ENCODE results near the gene RIMBP2.

RIMBP2 gene

GRCh38 chr12:130582286-130582685, 133.8 kb downstream of the RIMBP2 start:
- FAIRE-seq: no peak
- no peak for DNase-seq (ENCODE audit: extremely low spot score, insufficient read length, low read depth)

DNA sequence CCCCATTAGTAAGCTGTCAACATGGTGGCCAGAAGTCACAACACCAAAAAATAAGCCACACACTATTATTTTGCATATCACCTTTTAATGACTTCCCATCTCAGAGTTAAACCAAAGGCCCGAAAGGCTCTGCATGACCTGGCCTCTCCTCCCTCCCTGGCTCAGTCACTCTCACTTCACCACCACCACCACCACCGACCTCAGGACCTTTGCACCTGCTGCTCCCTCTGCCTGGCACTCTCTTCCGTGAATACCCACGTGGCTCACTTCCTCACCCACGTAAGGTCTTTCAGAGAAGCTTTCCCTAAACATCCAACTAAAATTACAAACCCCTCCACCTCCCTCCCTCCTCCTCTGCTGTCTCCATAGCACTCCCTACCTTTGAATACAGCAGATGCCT, 134.3 kb downstream of the RIMBP2 start:
- no peak for FAIRE-seq
- DNase-seq (ENCODE audit: extremely low spot score, insufficient read length, low read depth): no peak

GRCh38 chr12:130579231-130579630, 136.9 kb downstream of the RIMBP2 start:
- DNase-seq (ENCODE audit: extremely low spot score, insufficient read length, low read depth): no peak
- no peak for FAIRE-seq

- no peak for FAIRE-seq
- no peak for DNase-seq (ENCODE audit: extremely low spot score, insufficient read length, low read depth)
Measured at GRCh38 chr12:130577351-130577750, 138.7 kb downstream of the RIMBP2 start.

DNA sequence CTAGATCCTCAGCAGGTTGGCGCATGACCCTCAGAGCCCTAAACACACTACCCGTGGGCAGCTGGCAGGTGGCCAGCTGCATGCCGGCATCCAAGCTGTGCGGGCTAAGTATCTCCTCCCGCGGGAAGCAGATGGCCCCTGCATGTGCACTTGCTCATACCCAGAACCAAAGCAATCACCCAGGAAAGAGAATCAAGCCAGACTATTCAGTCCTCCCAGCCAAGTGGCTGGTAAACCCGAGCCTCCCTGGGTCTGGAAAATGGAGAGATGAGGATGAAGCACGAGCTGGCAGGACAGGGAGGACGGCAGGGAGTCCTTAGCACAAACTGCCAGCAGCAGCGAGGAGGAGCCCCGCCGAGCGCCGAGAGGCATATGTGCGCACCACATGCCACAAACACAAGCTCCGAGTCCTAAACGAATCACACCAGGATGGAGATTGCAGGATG, 139.7 kb downstream of the RIMBP2 start:
- FAIRE-seq: no peak
- DNase-seq (ENCODE audit: extremely low spot score, insufficient read length, low read depth): no peak

- DNase-seq (ENCODE audit: extremely low spot score, insufficient read length, low read depth): no peak
- no peak for FAIRE-seq
Measured at GRCh38 chr12:130574402-130574801, 141.7 kb downstream of the RIMBP2 start.

DNA sequence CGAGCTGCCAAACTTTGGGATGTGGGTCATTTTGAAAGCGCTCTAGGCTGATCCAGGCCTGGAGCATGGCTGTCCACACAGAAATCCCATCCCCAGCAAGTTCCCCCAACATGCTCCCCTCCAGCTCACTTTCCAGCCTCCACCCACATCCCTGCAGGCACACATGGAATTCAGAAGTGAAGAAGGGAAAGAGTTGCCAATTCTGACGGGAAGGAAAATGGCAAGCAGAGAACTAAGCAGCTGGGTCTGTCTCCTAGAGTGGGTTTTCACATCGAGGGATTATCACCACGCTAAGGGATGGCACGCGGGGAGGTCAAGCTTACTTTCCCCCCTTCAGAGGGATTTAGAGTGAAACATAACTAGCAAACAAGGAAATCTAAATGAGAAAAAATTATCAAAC, 142.3 kb downstream of the RIMBP2 start:
- no peak for DNase-seq (ENCODE audit: extremely low spot score, insufficient read length, low read depth)

GRCh38 chr12:130573235-130573634, 142.9 kb downstream of the RIMBP2 start:
- no peak for DNase-seq (ENCODE audit: extremely low spot score, insufficient read length, low read depth)
- FAIRE-seq: no peak

More for the DNA sequence above, 142.3 kb downstream of the RIMBP2 start:
- FAIRE-seq: no peak

DNA sequence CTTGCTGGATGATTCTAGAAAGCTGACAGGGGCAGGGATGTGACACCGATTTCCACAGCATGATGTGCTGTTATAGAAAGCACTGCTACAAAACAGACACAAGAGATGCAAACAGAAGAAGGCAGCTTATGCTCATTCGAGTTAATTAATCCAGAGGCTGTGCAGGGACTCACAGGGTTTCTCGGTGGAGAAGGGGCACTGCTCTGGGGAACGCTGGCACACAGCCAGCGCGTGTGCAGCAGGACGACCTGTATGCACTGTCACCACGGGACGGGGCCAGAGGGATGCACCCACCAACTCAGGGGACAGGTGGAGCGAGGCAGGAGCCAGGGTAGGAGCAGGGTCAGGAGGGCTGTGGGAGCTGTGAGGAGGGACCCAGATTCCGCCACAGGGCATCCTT, 143.5 kb downstream of the RIMBP2 start:
- no peak for DNase-seq (ENCODE audit: extremely low spot score, insufficient read length, low read depth)

DNA sequence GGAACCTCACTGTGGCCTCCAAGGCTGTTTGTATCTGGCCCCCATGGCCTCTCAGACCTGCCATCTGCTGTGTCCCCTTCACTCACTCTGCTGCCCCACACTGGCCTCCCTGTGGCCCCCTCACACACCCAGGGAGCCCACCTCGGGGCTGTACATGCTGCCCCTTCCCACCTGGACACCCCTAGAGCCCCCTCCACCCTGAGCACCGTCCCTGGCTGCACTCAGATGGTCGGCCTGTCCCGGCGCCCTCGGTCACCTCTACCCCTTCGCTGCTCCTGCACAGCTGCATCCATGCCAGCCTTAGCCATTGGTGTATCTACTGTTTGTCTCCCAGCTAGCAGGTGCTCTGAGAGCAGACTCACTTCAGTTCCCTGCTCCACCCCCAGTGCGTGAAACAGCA, 144.4 kb downstream of the RIMBP2 start:
- no peak for DNase-seq (ENCODE audit: extremely low spot score, insufficient read length, low read depth)
- no peak for FAIRE-seq

More for the DNA sequence above, 143.5 kb downstream of the RIMBP2 start:
- no peak for FAIRE-seq

GRCh38 chr12:130571089-130571488, 145.0 kb downstream of the RIMBP2 start:
- DNase-seq (ENCODE audit: extremely low spot score, insufficient read length, low read depth): no peak

GRCh38 chr12:130569521-130569920, 146.6 kb downstream of the RIMBP2 start:
- FAIRE-seq: no peak

More at GRCh38 chr12:130571089-130571488, 145.0 kb downstream of the RIMBP2 start:
- no peak for FAIRE-seq

GRCh38 chr12:130568501-130568900, 147.6 kb downstream of the RIMBP2 start:
- FAIRE-seq (no peak), DNase-seq (ENCODE audit: extremely low spot score, insufficient read length, low read depth) (no peak)

More at GRCh38 chr12:130569521-130569920, 146.6 kb downstream of the RIMBP2 start:
- DNase-seq (ENCODE audit: extremely low spot score, insufficient read length, low read depth): no peak

DNA sequence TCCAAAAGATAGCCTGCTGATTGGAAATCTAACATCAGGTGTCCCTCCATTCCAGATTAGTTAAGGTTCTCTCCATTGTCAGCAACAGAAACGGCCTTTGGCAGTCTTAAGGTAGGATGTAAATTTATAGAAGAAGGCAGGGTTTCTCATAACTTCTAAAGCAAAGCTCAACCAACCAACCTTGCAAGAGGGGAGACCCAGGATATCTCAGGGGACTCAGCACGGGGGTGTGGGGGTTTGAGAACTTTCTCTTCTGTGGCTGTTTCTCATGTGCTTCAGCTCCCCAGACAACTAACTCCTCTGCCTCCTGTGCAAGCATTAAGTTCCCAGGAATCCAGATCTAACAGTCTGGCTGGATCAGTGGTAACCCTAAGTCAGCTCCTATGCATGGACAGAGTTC, 148.1 kb downstream of the RIMBP2 start:
- FAIRE-seq (no peak), DNase-seq (ENCODE audit: extremely low spot score, insufficient read length, low read depth) (no peak)

DNA sequence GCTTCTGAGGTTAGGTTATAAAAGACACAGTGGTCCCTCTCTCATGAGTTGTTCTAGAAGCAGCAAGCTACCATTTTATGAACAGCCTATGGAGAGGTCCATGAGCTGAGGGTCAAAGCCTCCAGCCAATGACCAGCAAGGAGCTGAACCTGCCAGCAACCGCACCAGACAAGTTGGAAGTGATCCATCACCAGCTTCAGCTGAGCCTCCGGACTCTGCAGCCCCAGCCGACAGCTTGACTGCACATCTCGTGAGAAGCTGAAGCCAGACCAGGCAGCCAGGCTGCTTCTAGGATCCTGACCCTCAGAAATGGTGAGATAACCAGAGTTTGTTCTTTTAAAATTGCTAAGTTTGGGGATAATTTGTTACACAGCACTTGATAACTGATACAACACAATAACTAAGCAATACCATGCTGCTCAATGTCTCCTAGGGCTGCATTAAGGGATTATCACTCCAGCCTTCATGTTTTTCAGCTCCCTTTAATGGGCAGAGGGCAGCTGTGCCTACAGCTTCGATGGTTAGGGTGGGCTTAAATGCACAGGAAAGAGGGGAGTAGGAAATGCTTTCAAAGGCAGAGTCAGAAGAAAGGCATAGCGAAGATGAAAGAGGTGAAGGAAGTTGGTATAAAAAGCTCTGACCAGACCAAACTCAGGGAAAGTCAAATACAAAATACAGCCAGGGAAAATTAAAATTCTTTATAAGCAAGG, 149.5 kb downstream of the RIMBP2 start:
- DNase-seq (ENCODE audit: extremely low spot score, insufficient read length, low read depth) (no peak), FAIRE-seq (no peak)

DNA sequence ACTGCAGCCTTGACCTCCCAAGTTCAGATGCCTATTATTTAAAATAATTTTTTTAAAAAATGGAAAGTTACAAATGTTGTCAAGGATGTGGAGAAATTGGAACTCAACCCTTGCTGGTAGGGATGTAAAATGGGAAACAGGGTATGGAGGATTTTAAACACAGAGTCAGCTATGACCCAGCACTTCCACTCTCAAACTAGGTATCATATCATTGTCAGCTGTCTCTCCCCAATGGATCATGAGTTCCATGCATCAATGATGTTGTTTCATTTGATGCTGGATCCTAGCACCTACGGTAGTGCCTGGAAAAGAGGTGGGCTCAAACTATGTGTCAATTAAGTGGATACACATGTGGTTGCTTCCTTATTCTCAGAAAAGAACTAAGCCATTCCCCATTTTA, 150.9 kb downstream of the RIMBP2 start:
- FAIRE-seq (no peak), DNase-seq (ENCODE audit: extremely low spot score, insufficient read length, low read depth) (no peak)

GRCh38 chr12:130563323-130563722, 152.8 kb downstream of the RIMBP2 start:
- FAIRE-seq (no peak), DNase-seq (ENCODE audit: extremely low spot score, insufficient read length, low read depth) (no peak)

DNA sequence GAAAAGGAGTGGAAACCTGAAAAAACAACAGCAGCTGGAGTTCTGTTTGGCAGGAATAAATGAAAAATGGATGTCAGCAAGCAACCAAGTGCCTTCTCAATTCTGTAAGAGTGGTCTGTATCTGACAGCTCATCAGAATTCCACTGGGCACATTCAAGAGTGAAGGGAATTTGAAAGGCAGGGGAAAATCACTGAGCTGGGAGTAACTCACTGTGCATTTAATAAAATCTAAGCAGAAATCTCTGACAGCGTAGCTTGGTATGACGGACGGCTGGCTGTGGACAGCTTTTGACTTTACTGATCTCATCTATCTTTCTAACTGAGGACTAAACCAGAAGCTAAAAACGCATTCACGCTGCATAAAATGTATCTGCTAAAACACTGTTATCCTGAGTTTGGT, 153.4 kb downstream of the RIMBP2 start:
- DNase-seq (ENCODE audit: extremely low spot score, insufficient read length, low read depth) (no peak), FAIRE-seq (no peak)

DNA sequence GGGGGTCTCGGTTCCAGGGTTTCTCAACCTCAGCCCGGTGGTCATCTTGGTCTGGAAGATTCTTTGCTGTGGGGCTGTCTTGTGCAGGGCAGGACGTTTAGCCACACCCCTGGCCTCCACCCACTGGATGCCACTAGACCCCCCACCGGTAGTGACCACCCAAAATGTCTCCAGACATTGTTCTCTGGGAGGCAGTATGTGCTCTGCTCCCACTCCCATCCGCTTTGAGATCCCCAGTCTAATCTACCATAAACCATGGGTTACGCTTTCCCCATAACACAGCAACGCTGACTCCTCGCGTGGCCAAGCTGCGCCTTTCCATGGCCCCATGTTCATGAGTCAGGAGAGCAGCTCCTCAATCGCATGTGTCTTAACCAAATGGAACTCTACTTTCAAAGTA, 155.8 kb downstream of the RIMBP2 start:
- DNase-seq (ENCODE audit: extremely low spot score, insufficient read length, low read depth): no peak
- FAIRE-seq: no peak

DNA sequence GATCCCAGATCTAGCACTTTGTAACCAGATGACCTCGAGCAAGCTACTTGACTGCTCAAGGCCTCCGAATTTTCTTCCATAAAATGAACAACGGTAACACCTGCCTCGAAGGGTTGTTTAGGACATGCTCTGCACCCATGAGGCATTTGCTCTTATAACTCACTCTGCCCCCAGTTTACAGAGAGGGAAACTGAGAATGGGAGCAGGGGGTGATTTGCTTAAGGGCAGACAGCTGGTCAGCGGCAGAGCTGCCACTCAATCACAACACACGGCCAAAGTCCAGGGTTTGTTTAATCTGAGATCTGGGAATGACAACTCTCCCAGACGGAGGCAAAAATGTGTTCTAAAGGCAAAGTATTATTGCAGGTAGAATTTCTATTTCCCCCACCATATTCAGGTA, 156.3 kb downstream of the RIMBP2 start:
- no peak for FAIRE-seq
- no peak for DNase-seq (ENCODE audit: extremely low spot score, insufficient read length, low read depth)

DNA sequence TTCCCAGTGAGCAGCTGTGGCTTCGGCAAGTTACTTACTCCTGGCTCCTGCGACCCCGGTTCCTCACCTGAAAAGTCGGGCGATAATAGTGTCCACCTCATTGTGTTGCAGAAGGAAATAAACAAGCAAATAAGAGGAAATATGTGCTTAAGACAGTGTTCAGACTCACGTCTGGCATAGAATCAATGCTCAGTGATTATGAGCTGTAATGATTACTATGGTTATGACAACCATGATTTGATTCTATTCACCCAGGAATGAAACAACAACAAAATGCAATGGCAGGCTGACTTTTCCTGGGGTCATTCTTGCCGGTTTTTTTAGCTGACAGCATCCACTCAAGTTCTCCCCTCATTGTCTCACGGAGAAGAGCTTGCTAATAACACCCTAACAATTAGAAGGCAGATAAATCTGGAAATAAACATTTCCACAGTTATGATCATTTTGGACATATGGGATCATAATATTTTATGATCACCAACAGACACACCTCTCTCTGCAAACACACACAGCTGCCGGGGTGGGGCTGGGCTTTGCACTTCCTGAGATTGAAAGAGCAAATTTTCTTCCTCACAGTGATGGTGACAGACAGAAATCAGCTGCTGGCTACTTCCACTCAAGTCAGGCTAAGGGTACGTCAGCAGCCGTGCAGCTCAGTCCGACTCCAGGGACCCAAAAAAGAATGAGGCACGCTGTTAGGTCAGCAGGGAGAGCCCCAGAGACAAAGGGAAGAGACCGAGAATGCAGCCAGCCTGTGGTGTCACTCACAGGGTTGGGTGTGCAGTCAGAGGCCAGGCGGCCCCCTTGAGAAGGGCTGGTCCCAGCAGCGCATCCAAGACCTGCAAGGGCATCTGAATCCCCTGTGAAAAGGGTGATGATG, 158.0 kb downstream of the RIMBP2 start:
- no peak for FAIRE-seq
- no peak for DNase-seq (ENCODE audit: extremely low spot score, insufficient read length, low read depth)

Measured in GM18507 (cell line).